C4-2B (cell line): Measurements from ENCODE around the gene U2AF1.
"Not testable (repeated sequence)": the region's sequence is repeated elsewhere in the genome, so short reads cannot be mapped to it uniquely, and the experiment has no call there.

Experiments used
- ZFX ChIP-seq: fragments of 450-650 bp; IDR thresholded peaks from 2 replicates; pipeline ENCODE4 v1.6.1; 2017
- TF ChIP-seq, protein P1 (sequence below): fragments of 450-650 bp; conservative IDR thresholded peaks from 2 replicates; pipeline ENCODE4 v1.5.1; 2017; ENCODE audit warnings: mild to moderate bottlenecking

DNA sequence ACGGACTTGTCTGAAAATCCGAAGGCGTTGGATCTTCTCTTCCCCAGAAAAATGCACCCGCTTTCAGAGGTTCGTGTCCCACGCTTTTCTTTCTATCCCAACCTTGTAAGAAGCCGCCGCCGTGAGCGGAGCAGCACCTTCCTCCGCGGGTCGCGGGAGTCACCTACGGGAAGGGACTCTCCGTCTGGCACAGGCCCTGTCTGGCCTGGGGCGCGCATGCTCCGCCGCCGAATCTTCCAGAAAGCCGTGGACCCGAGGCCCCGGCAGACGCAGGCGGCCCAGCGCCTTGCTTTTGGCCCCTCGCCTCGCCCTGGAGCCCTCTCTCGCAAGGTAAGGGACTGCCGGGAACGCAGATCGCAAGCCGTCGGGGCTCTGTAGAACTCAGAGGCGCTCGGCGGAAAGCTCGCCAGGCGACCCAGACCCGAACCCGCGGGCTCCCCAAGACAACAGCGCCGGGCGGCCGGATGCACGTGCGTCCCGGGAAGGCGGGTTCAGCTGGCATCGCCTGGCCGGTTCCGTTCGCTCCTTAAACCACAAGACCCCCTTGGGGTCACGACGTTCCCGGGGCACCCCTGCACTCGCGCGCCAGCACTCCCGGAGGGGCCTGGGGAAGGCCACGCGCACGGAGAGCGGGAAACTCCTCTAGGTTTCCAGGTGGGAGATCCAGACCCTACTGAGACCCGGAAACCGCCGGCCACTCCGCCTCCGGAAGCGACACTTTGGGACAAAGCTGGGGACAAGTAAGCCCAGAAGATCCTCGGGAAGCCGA is 32.8 kb downstream of the U2AF1 start:
- TF ChIP-seq, protein P1, sequence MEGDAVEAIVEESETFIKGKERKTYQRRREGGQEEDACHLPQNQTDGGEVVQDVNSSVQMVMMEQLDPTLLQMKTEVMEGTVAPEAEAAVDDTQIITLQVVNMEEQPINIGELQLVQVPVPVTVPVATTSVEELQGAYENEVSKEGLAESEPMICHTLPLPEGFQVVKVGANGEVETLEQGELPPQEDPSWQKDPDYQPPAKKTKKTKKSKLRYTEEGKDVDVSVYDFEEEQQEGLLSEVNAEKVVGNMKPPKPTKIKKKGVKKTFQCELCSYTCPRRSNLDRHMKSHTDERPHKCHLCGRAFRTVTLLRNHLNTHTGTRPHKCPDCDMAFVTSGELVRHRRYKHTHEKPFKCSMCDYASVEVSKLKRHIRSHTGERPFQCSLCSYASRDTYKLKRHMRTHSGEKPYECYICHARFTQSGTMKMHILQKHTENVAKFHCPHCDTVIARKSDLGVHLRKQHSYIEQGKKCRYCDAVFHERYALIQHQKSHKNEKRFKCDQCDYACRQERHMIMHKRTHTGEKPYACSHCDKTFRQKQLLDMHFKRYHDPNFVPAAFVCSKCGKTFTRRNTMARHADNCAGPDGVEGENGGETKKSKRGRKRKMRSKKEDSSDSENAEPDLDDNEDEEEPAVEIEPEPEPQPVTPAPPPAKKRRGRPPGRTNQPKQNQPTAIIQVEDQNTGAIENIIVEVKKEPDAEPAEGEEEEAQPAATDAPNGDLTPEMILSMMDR, result not testable (repeated sequence)
- not testable (repeated sequence) for TF ChIP-seq ZFX
